IMR-90 (cell line): Measurements from ENCODE around the gene NOP9. TPM values are rescaled to one million over a fixed set of nuclear protein-coding genes. Genes with fewer than 3 reads are reported as not detected.

Experiments used
- ATAC-seq: fragments of 200-7000 bp; cut with Tn5 transposase; 2 replicates; pipeline ENCODE4 v1.9.1; 2020; ENCODE audit warnings: low read depth, mild to moderate bottlenecking, moderate library complexity
- BruUV-seq: library from RNA; stranded (reverse); fragments of 400-500 nt; replicated peaks from 2 replicates; lab custom pipeline; 2021; lab: Mats Ljungman, UMichigan
- CTCF ChIA-PET: fragments of 300-600 bp; formaldehyde crosslinking; extraction: SDS; loops from one replicate; lab custom pipeline; 2021; ENCODE audit warnings: antibody characterized with exemption; lab: Yijun Ruan, JAX
- POLR2A ChIA-PET: fragments of 300-600 bp; sonication (Branson Sonifier 250); formaldehyde crosslinking; loops from one replicate; lab custom pipeline; 2022; ENCODE audit warnings: antibody characterized with exemption; ENCODE audit not compliant: unreplicated experiment; lab: Charles Lee
- DNase-seq: peaks from one replicate; pipeline ENCODE4 v3.0.0; 2013
- H2AFZ ChIP-seq: replicated peaks from 2 replicates; pipeline ENCODE3; 2013; ENCODE audit warnings: low read length, mild to moderate bottlenecking; ENCODE audit not compliant: poor library complexity
- H2AK5ac ChIP-seq: 2 replicates; pipeline ENCODE4 v1.6.1; 2013; ENCODE audit warnings: low read depth, low read length, inconsistent platforms
- H2AK9ac ChIP-seq: replicated peaks from 2 replicates; pipeline ENCODE3; 2013; ENCODE audit warnings: mild to moderate bottlenecking, low read depth, low read length, moderate library complexity; ENCODE audit not compliant: poor library complexity
- H2BK120ac ChIP-seq: 2 replicates; pipeline ENCODE4 v1.6.1; 2013; ENCODE audit warnings: low read depth, low read length, inconsistent platforms
- H2BK15ac ChIP-seq: 3 replicates; pipeline ENCODE4 v1.6.1; 2013; ENCODE audit warnings: low read depth, low read length, inconsistent platforms
- H2BK20ac ChIP-seq: 2 replicates; pipeline ENCODE4 v1.6.1; 2013; ENCODE audit warnings: low read depth, mild to moderate bottlenecking, inconsistent platforms, low read length, moderate library complexity
- H2BK5ac ChIP-seq: 2 replicates; pipeline ENCODE4 v1.6.1; 2013; ENCODE audit warnings: mild to moderate bottlenecking, low read depth, low read length, inconsistent platforms; ENCODE audit not compliant: poor library complexity, severe bottlenecking
- H3K14ac ChIP-seq: replicated peaks from 2 replicates; pipeline ENCODE4 v1.6.1; 2013; ENCODE audit warnings: low read depth, low read length, inconsistent platforms
- H3K18ac ChIP-seq: 2 replicates; pipeline ENCODE4 v1.6.1; 2013; ENCODE audit warnings: low read depth, low read length, control low read depth
- H3K23ac ChIP-seq: 2 replicates; pipeline ENCODE4 v1.6.1; 2013; ENCODE audit warnings: low read depth, low read length, inconsistent platforms
- H3K27ac ChIP-seq: 2 replicates; pipeline ENCODE4 v1.5.1; 2013; ENCODE audit warnings: mild to moderate bottlenecking, control low read depth, low read length; ENCODE audit not compliant: insufficient read depth
- H3K27me3 ChIP-seq: 2 replicates; pipeline ENCODE4 v1.6.1; 2013; ENCODE audit warnings: low read length; ENCODE audit not compliant: control insufficient read depth, insufficient read depth
- H3K36me3 ChIP-seq: 2 replicates; pipeline ENCODE4 v1.6.1; 2013; ENCODE audit warnings: low read length, mixed read lengths; ENCODE audit not compliant: control insufficient read depth, insufficient read depth
- H3K4ac ChIP-seq: 2 replicates; pipeline ENCODE4 v1.6.1; 2013; ENCODE audit warnings: low read depth, low read length, inconsistent platforms
- H3K4me1 ChIP-seq: 2 replicates; pipeline ENCODE4 v1.6.1; 2013; ENCODE audit warnings: low read length, mixed read lengths; ENCODE audit not compliant: control insufficient read depth, insufficient read depth
- H3K4me2 ChIP-seq: 2 replicates; pipeline ENCODE4 v1.6.1; 2013; ENCODE audit warnings: low read depth, mild to moderate bottlenecking, control low read depth, low read length, moderate library complexity
- H3K4me3 ChIP-seq: 2 replicates; pipeline ENCODE4 v1.5.1; 2013; ENCODE audit warnings: low read depth, mild to moderate bottlenecking, control low read depth, low read length, moderate library complexity; ENCODE audit not compliant: insufficient read depth
- H3K56ac ChIP-seq: 2 replicates; pipeline ENCODE4 v1.6.1; 2013; ENCODE audit warnings: low read length, inconsistent platforms; ENCODE audit not compliant: insufficient read depth; ENCODE audit errors: extremely low read depth
- H3K79me1 ChIP-seq, 2 experiments: 2 replicates each; pipeline ENCODE4 v1.6.1; 2013; ENCODE audit warnings: low read length in 2 of 2, inconsistent platforms in 1 of 2, low read depth in 1 of 2
- H3K9ac ChIP-seq: 2 replicates; pipeline ENCODE4 v1.6.1; 2013; ENCODE audit warnings: low read depth, low read length, control low read depth
- H3K9me1 ChIP-seq: 2 replicates; pipeline ENCODE4 v1.6.1; 2013; ENCODE audit warnings: low read length, inconsistent platforms; ENCODE audit not compliant: insufficient read depth
- H3K9me3 ChIP-seq: 2 replicates; pipeline ENCODE4 v1.6.1; 2013; ENCODE audit warnings: low read length; ENCODE audit not compliant: control insufficient read depth, insufficient read depth
- H4K20me1 ChIP-seq: 2 replicates; pipeline ENCODE4 v1.6.1; 2013; ENCODE audit warnings: low read length, inconsistent platforms; ENCODE audit not compliant: insufficient read depth
- H4K5ac ChIP-seq: 2 replicates; pipeline ENCODE4 v1.6.1; 2013; ENCODE audit warnings: mild to moderate bottlenecking, low read depth, low read length, control low read depth
- H4K8ac ChIP-seq, 2 experiments: 2 replicates each; pipeline ENCODE4 v1.6.1; 2013; ENCODE audit warnings: low read depth in 2 of 2, low read length in 2 of 2, control low read depth in 1 of 2, inconsistent platforms in 1 of 2
- H4K91ac ChIP-seq: 2 replicates; pipeline ENCODE4 v1.6.1; 2013; ENCODE audit warnings: low read depth, low read length, inconsistent platforms; ENCODE audit not compliant: insufficient read depth
- BHLHE40 ChIP-seq: fragments of 150-350 bp; IDR thresholded peaks from 2 replicates; pipeline ENCODE4 v1.6.1; 2016; ENCODE audit warnings: mild to moderate bottlenecking, low read depth, low read length
- ELK1 ChIP-seq: fragments of 150-350 bp; IDR thresholded peaks from 2 replicates; pipeline ENCODE4 v1.6.1; 2016; ENCODE audit warnings: low read depth, mild to moderate bottlenecking, low read length, moderate library complexity, borderline replicate concordance
- MAFK ChIP-seq: IDR thresholded peaks from 2 replicates; pipeline ENCODE4 v1.6.1; 2012; ENCODE audit warnings: low read depth, low read length, improper control_type of control experiment
- MXI1 ChIP-seq: IDR thresholded peaks from 2 replicates; pipeline ENCODE4 v1.6.1; 2012; ENCODE audit warnings: low read depth, mild to moderate bottlenecking, low read length, moderate library complexity, borderline replicate concordance
- NFE2L2 ChIP-seq: fragments of 150-350 bp; IDR thresholded peaks from 2 replicates; pipeline ENCODE4 v1.6.1; 2016; ENCODE audit warnings: low read depth, mild to moderate bottlenecking, low read length
- RAD21 ChIP-seq: IDR thresholded peaks from 2 replicates; pipeline ENCODE4 v1.6.1; 2012; ENCODE audit warnings: low read length, improper control_type of control experiment
- RFX5 ChIP-seq: IDR thresholded peaks from 2 replicates; pipeline ENCODE4 v1.8.0; 2012; ENCODE audit warnings: low read depth, mild to moderate bottlenecking, low read length, moderate library complexity
- SMC3 ChIP-seq: fragments of 150-350 bp; IDR thresholded peaks from 2 replicates; pipeline ENCODE4 v1.6.1; 2016; ENCODE audit warnings: low read depth, mild to moderate bottlenecking, antibody characterized with exemption, low read length, moderate library complexity
- WGBS, 2 experiments: methylation state at CpG; one replicate each; pipeline versions ENCODE4 v1.1.5 to v1.1.7; 2013; ENCODE audit warnings: missing lambda C conversion rate in 2 of 2; ENCODE audit not compliant: insufficient read length in 1 of 2; ENCODE audit errors: extremely low coverage in 2 of 2; 5-methylcytosine and 5-hydroxymethylcytosine counted together
- dilution Hi-C: fragments of 300-500 bp; cut with HindIII; formaldehyde crosslinking; loops from one replicate; pipeline ENCODE4 v1.14.3; 2018; ENCODE audit warnings: low sequenced_read_pairs; ENCODE audit not compliant: unreplicated experiment
- in situ Hi-C: fragments of 300-500 bp; cut with MboI; formaldehyde crosslinking; loops from 3 replicates; pipeline ENCODE4 v1.14.3; 2019; ENCODE audit warnings: low sequenced_read_pairs, inconsistent platforms, mixed read lengths
- intact Hi-C: fragments of 100-400 bp; cut with micrococcal nuclease; formaldehyde crosslinking; loops from 2 replicates; pipeline ENCODE4 v1.10.0; 2022
- polyA plus RNA-seq, 3 experiments: library from polyadenylated mRNA; depleted of rRNA; stranded (reverse); fragments of >200 nt; gene quantifications; 2 replicates each; pipeline ENCODE4 v1.2.3, GENCODE V29; 2012; ENCODE audit warnings: low replicate concordance in 1 of 3
- total RNA-seq: library from RNA; depleted of rRNA; stranded (reverse); fragments of >200 nt; gene quantifications from 2 replicates; pipeline ENCODE4 v1.2.3, GENCODE V29; 2012

Gene NOP9
- total and polyA plus RNA-seq, 2 of the 4 experiments (the other 2 are of a cell fraction): 11.8 to 25.8 TPM

GRCh38 chr14:24322672-24323071, 23.0 kb downstream of the NOP9 start:
- H3K4me2 ChIP-seq: no peak overlapping the region
- H3K9me1 ChIP-seq: peaks cover 1% of the 10 kb centered on the region; the same call in 1 of the 2 replicates
- TF ChIP-seq RAD21 (no peak), RFX5 (no peak), BHLHE40 (no peak), NFE2L2 (no peak), ELK1 (no peak), MAFK (no peak), SMC3 (no peak), MXI1 (no peak)
- peak overlapping the region; percentile 43 for H2AFZ ChIP-seq
- H4K20me1 ChIP-seq: no peaks in the 10 kb centered on the region
- H3K4ac ChIP-seq: no peak overlapping the region
- H4K8ac ChIP-seq: no peak overlapping the region
- H3K9ac ChIP-seq: no peak overlapping the region
- dilution Hi-C loops: no loop called here
- no peak overlapping the region for H2BK5ac ChIP-seq
- no peaks in the 10 kb centered on the region for H3K9me3 ChIP-seq
- H4K5ac ChIP-seq: no peak overlapping the region
- intact Hi-C loops: no loop called here
- H3K14ac ChIP-seq: no peak overlapping the region
- WGBS, 2 experiments: 55% methylated on average over 3 of the region's 10 CpGs; no CpG with 5 or more reads in 1 of the 2 experiments
- H3K36me3 ChIP-seq: no peaks in the 10 kb centered on the region
- ATAC-seq: no peak
- CTCF ChIA-PET: interaction anchor here (1.9 kb wide), 1 partner anchor 10 kb away, joined by 9 read pairs; no protein-coding TSS in a partner anchor
- H3K18ac ChIP-seq: no peak overlapping the region
- POLR2A ChIA-PET: interaction anchor here (0.6 kb wide), 1 partner anchor 23 kb away, joined by 18 read pairs; the partner anchor contains the start of genes DHRS1 and NOP9
- H3K4me1 ChIP-seq: no peaks in the 10 kb centered on the region
- no peaks in the 10 kb centered on the region for H3K79me1 ChIP-seq
- no peak overlapping the region for H2BK120ac ChIP-seq
- H3K27me3 ChIP-seq: peaks cover 56% of the 10 kb centered on the region
- H4K91ac ChIP-seq: no peak overlapping the region
- no peak overlapping the region for H3K56ac ChIP-seq
- no peak overlapping the region for H3K27ac ChIP-seq
- no peak for DNase-seq
- in situ Hi-C loops: no loop called here
- H2AK9ac ChIP-seq: peak overlapping the region; percentile 56
- BruUV-seq: no TSS peak
- no peak overlapping the region for H3K4me3 ChIP-seq
- H2BK15ac ChIP-seq: no peak overlapping the region
- H2AK5ac ChIP-seq: no peak overlapping the region
- H2BK20ac ChIP-seq: no peak overlapping the region
- no peak overlapping the region for H3K23ac ChIP-seq
